Panc1 (cell line): Measurements from ENCODE around the gene NOTCH3. TPM values are rescaled to one million over a fixed set of nuclear protein-coding genes. Genes with fewer than 3 reads are reported as not detected.

Experiments
- ATAC-seq: fragments of 200-7000 bp; cut with Tn5 transposase; 2 replicates; pipeline ENCODE4 v1.9.1; 2020; ENCODE audit warnings: mild to moderate bottlenecking, moderate library complexity
- BruUV-seq: library from RNA; stranded (reverse); fragments of 400-500 nt; replicated peaks from 2 replicates; lab custom pipeline; 2021; lab: Mats Ljungman, UMichigan
- CTCF ChIA-PET: fragments of 300-600 bp; sonication (Branson Sonifier 250); formaldehyde crosslinking; loops from one replicate; lab custom pipeline; 2022; ENCODE audit warnings: antibody characterized with exemption; lab: Charles Lee
- POLR2A ChIA-PET: fragments of 300-600 bp; sonication (Branson Sonifier 250); formaldehyde crosslinking; loops from one replicate; lab custom pipeline; 2022; ENCODE audit warnings: antibody characterized with exemption; lab: Charles Lee
- DNase-seq: peaks from one replicate; pipeline ENCODE4 v3.0.0-alpha.2; 2010; ENCODE audit warnings: low read depth, low spot score
- H3K27ac ChIP-seq: 2 replicates; pipeline ENCODE4 v1.5.1; 2011; ENCODE audit warnings: mild to moderate bottlenecking, low read length, inconsistent platforms
- H3K27me3 ChIP-seq: fragments of 200-500 bp; sonication (Bioruptor generic); 2 replicates; pipeline ENCODE4 v1.6.0; 2014; ENCODE audit warnings: low read length, inconsistent platforms; ENCODE audit not compliant: control insufficient read depth, insufficient read depth
- H3K36me3 ChIP-seq: fragments of 200-500 bp; sonication (Bioruptor generic); 2 replicates; pipeline ENCODE4 v1.5.1; 2014; ENCODE audit warnings: inconsistent platforms, mild to moderate bottlenecking, low read length, moderate library complexity; ENCODE audit not compliant: control insufficient read depth, insufficient read depth
- H3K4me1 ChIP-seq: 2 replicates; pipeline ENCODE4 v1.5.1; 2011; ENCODE audit warnings: inconsistent platforms, mild to moderate bottlenecking, low read length, moderate library complexity; ENCODE audit not compliant: control insufficient read depth, insufficient read depth
- H3K4me3 ChIP-seq, 2 experiments: 2 replicates each; pipeline ENCODE4 v1.5.1; 2011 to 2012; ENCODE audit warnings: low read depth in 2 of 2, low read length in 2 of 2, mild to moderate bottlenecking in 2 of 2, inconsistent platforms in 1 of 2, moderate library complexity in 1 of 2
- H3K9me3 ChIP-seq: fragments of 200-500 bp; sonication (Bioruptor generic); 2 replicates; pipeline ENCODE4 v1.5.1; 2014; ENCODE audit warnings: low read depth, mild to moderate bottlenecking, inconsistent platforms, low read length, moderate library complexity; ENCODE audit not compliant: control insufficient read depth, insufficient read depth
- POLR2AphosphoS5 ChIP-seq: IDR thresholded peaks from 2 replicates; pipeline ENCODE4 v1.6.1; 2012; ENCODE audit warnings: mild to moderate bottlenecking, low read depth, low read length, moderate library complexity
- SIN3A ChIP-seq: IDR thresholded peaks from 2 replicates; pipeline ENCODE4 v1.6.1; 2012; ENCODE audit warnings: low read depth, mild to moderate bottlenecking, low read length, moderate library complexity, borderline replicate concordance; ENCODE audit not compliant: insufficient read depth
- TCF7L2 ChIP-seq: IDR thresholded peaks from 2 replicates; pipeline ENCODE4 v1.6.1; 2011; ENCODE audit warnings: mild to moderate bottlenecking, low read depth, low read length, inconsistent platforms
- in situ Hi-C: cut with HindIII; loops from 2 replicates; pipeline ENCODE4 v1.10.0; 2016; ENCODE audit warnings: low sequenced_read_pairs, low pct_unique_long_range_greater_than_20kb
- intact Hi-C: fragments of 100-400 bp; cut with micrococcal nuclease; formaldehyde crosslinking; loops from one replicate; pipeline ENCODE4 v1.10.0; 2022; ENCODE audit not compliant: unreplicated experiment
- total RNA-seq: library from RNA; stranded (reverse); gene quantifications from one replicate; pipeline ENCODE4 v1.2.1, GENCODE V29; 2021; ENCODE audit not compliant: unreplicated experiment
- TF ChIP-seq, protein P1 (sequence below): fragments of 450-650 bp; IDR thresholded peaks from 2 replicates; pipeline ENCODE4 v1.5.1; 2017; ENCODE audit warnings: mild to moderate bottlenecking
- TF ChIP-seq, protein P2 (sequence below), 2 experiments: IDR thresholded peaks; 2 replicates each; pipeline ENCODE4 v1.6.1; 2011 to 2012; ENCODE audit warnings: low read depth in 2 of 2, control low read depth in 1 of 2, low read length in 1 of 2, mild to moderate bottlenecking in 1 of 2, moderate library complexity in 1 of 2; ENCODE audit not compliant: insufficient read depth in 1 of 2

The NOTCH3 gene
- total RNA-seq, 1 experiment from 2014 or later, result 5.3 TPM

DNA sequence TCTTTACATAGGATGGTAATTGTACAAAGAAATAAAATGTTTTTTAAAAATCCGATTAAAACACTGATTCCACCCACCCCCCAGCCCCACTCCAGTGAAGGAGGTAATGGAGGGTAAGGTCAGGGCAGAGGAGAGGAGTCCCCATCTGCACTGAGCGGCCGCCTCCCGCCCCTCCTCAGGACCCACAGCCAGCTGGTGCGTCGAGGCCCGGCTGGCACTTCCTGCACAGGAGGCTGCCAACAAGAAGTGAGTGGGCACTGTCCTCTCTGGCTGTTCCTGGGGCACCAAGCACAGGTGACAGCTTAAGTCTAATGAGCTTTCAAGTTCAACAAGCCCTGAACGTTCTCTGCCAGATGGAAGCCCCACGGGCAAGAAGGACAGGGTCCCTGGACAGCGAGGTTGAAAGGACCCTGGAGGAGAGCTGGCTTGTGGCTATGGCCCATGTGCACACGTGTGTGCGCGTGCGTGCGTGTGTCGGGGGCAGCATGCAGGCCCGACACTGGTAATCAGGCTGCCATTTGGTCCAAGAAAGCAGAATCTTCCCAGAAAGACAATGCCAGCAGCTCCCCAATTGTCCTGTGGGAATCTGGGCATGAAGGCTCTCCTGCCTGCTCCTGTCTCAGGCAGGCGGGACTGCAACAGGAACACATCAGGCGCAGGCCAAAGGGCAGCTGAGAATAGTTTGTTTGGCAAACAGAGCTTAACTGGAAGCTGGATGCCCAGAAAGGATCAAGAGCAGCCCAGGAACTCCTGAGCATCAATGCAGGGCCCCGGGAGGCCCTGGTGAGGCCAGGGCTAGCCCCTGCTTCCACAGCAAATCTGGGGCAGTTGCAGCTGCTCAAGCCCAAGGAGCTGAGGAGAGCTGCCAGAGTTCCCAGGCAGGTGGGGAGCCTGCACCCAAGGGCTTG is 46.6 kb upstream of the NOTCH3 start:
- BruUV-seq, result no TSS peak
- ChIA-PET CTCF (no interaction called here), POLR2A (no interaction called here)
- no peak for DNase-seq
- TF ChIP-seq, protein P1, sequence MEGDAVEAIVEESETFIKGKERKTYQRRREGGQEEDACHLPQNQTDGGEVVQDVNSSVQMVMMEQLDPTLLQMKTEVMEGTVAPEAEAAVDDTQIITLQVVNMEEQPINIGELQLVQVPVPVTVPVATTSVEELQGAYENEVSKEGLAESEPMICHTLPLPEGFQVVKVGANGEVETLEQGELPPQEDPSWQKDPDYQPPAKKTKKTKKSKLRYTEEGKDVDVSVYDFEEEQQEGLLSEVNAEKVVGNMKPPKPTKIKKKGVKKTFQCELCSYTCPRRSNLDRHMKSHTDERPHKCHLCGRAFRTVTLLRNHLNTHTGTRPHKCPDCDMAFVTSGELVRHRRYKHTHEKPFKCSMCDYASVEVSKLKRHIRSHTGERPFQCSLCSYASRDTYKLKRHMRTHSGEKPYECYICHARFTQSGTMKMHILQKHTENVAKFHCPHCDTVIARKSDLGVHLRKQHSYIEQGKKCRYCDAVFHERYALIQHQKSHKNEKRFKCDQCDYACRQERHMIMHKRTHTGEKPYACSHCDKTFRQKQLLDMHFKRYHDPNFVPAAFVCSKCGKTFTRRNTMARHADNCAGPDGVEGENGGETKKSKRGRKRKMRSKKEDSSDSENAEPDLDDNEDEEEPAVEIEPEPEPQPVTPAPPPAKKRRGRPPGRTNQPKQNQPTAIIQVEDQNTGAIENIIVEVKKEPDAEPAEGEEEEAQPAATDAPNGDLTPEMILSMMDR, result no peak
- TF ChIP-seq POLR2AphosphoS5 (no peak), SIN3A (no peak), TCF7L2 (no peak)
- TF ChIP-seq, protein P2, sequence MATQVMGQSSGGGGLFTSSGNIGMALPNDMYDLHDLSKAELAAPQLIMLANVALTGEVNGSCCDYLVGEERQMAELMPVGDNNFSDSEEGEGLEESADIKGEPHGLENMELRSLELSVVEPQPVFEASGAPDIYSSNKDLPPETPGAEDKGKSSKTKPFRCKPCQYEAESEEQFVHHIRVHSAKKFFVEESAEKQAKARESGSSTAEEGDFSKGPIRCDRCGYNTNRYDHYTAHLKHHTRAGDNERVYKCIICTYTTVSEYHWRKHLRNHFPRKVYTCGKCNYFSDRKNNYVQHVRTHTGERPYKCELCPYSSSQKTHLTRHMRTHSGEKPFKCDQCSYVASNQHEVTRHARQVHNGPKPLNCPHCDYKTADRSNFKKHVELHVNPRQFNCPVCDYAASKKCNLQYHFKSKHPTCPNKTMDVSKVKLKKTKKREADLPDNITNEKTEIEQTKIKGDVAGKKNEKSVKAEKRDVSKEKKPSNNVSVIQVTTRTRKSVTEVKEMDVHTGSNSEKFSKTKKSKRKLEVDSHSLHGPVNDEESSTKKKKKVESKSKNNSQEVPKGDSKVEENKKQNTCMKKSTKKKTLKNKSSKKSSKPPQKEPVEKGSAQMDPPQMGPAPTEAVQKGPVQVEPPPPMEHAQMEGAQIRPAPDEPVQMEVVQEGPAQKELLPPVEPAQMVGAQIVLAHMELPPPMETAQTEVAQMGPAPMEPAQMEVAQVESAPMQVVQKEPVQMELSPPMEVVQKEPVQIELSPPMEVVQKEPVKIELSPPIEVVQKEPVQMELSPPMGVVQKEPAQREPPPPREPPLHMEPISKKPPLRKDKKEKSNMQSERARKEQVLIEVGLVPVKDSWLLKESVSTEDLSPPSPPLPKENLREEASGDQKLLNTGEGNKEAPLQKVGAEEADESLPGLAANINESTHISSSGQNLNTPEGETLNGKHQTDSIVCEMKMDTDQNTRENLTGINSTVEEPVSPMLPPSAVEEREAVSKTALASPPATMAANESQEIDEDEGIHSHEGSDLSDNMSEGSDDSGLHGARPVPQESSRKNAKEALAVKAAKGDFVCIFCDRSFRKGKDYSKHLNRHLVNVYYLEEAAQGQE (IDR thresholded peaks at IDR 0.05; ENCODE audit: insufficient read depth in 1 of 2, low read depth in 2 of 2, low read length in 1 of 2), result no peak
- Histone ChIP-seq H3K4me1 (no peaks in the 10 kb centered on the region; the same call in none of the 2 replicates), H3K27me3 (no peaks in the 10 kb centered on the region), H3K9me3 (no peaks in the 10 kb centered on the region), H3K4me3 (no peak overlapping the region), H3K36me3 (peaks cover 3% of the 10 kb centered on the region), H3K27ac (no peak overlapping the region)
- in situ Hi-C loops, result no loop called here
- no peak for ATAC-seq
- intact Hi-C loops, result no loop called here

DNA sequence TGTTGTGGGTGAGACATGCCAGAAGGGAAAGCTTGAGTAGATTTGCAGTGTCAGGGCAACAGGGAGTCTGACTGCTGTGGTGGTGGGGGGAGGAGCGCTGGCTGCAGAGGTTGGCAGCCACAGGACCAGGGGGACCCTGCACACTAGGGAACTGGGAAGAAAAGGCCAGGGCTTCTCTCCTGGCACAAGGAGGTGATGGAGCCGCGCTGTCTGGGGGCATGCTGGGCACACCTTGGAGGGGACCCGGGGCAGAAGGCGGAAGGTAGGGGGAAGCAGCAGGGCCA is 45.3 kb upstream of the NOTCH3 start:
- in situ Hi-C loops, result no loop called here
- CTCF ChIA-PET, result no interaction called here
- TF ChIP-seq, protein P2 (IDR thresholded peaks at IDR 0.05; ENCODE audit: insufficient read depth in 1 of 2, low read depth in 2 of 2, low read length in 1 of 2), result no peak
- TF ChIP-seq, protein P1, result no peak
- no peak overlapping the region for H3K27ac ChIP-seq
- ATAC-seq, result no peak
- no TSS peak for BruUV-seq
- H3K4me3 ChIP-seq, result no peak overlapping the region
- no peaks in the 10 kb centered on the region for H3K27me3 ChIP-seq
- POLR2A ChIA-PET, result no interaction called here
- peaks cover 3% of the 10 kb centered on the region for H3K36me3 ChIP-seq
- intact Hi-C loops, result no loop called here
- no peaks in the 10 kb centered on the region; the same call in 1 of the 2 replicates for H3K4me1 ChIP-seq
- no peaks in the 10 kb centered on the region for H3K9me3 ChIP-seq
- DNase-seq, result no peak
